T-cell (primary cell): ENCODE results near the gene OSBPL3. TPM values are rescaled to one million over a fixed set of nuclear protein-coding genes. Genes with fewer than 3 reads are reported as not detected.

Source experiments
- ATAC-seq, 4 experiments: fragments of 200-7000 bp in 3 of 4; fragments of 150-1000 bp in 1 of 4; cut with Tn5 transposase; replicated peaks in 1 of 4; 1 replicate in 3 of 4; 2 replicates in 1 of 4; pipeline ENCODE4 v1.10.0; 2021; ENCODE audit warnings: moderate library complexity in 3 of 4, mild to moderate bottlenecking in 2 of 4, moderate number of reproducible peaks in 1 of 4
- CTCF ChIA-PET, 2 donors: fragments of 300-600 bp; sonication (Branson Sonifier 250); formaldehyde crosslinking; loops; one replicate each; lab custom pipeline; 2022; ENCODE audit warnings: antibody characterized with exemption in 2 of 2; lab: Charles Lee
- POLR2A ChIA-PET, 2 donors: fragments of 300-600 bp; sonication (Branson Sonifier 250); formaldehyde crosslinking; loops; one replicate each; lab custom pipeline; 2022; ENCODE audit warnings: antibody characterized with exemption in 2 of 2; lab: Charles Lee
- DNase-seq, 35 experiments: peaks; one replicate each; pipeline versions ENCODE4 v3.0.0 to v3.0.0-alpha.2; 2013 to 2023
- H3K27ac ChIP-seq: one replicate; pipeline ENCODE4 v1.5.1; 2013; ENCODE audit warnings: low read length
- H3K27me3 ChIP-seq, 2 experiments: replicated peaks in 1 of 2; 1 replicate in 1 of 2; 2 replicates in 1 of 2; pipeline versions ENCODE4 v1.6.1 to v1.7.0; 2013; ENCODE audit warnings: low read length in 1 of 2, mixed read lengths in 1 of 2; ENCODE audit not compliant: control insufficient read depth in 2 of 2, insufficient read depth in 2 of 2; ENCODE audit errors: extremely low read depth in 1 of 2
- H3K36me3 ChIP-seq, 2 donors: 1 replicate in 1 of 2; 2 replicates in 1 of 2; pipeline versions ENCODE4 v1.6.1 to v1.7.0; 2013; ENCODE audit warnings: low read length in 1 of 2; ENCODE audit not compliant: control insufficient read depth in 2 of 2, insufficient read depth in 1 of 2; ENCODE audit errors: extremely low read depth in 1 of 2
- H3K4me1 ChIP-seq, 2 experiments: 1 replicate in 1 of 2; 2 replicates in 1 of 2; pipeline versions ENCODE4 v1.6.1 to v1.7.0; 2013; ENCODE audit warnings: low read length in 2 of 2, mixed read lengths in 1 of 2; ENCODE audit not compliant: insufficient read depth in 2 of 2, control insufficient read depth in 1 of 2; ENCODE audit errors: extremely low read depth in 1 of 2
- H3K4me3 ChIP-seq, 2 donors: 1 replicate in 1 of 2; 2 replicates in 1 of 2; pipeline versions ENCODE4 v1.5.1 to v1.7.0; 2013; ENCODE audit warnings: mild to moderate bottlenecking in 2 of 2, low read length in 1 of 2, moderate library complexity in 1 of 2; ENCODE audit not compliant: control insufficient read depth in 1 of 2; ENCODE audit errors: extremely low read depth in 1 of 2
- H3K9me3 ChIP-seq: 2 replicates; pipeline ENCODE4 v1.7.0; 2013
- H3K27ac Mint-ChIP-seq, 2 donors: one replicate each; pipeline ENCODE4 v1.8.0; 2020 to 2021; ENCODE audit warnings: mild to moderate bottlenecking in 2 of 2, mixed read lengths in 2 of 2
- H3K27me3 Mint-ChIP-seq, 2 donors: one replicate each; pipeline ENCODE4 v1.8.0; 2021 to 2022; ENCODE audit warnings: mixed read lengths in 2 of 2
- H3K36me3 Mint-ChIP-seq: one replicate; pipeline ENCODE4 v1.8.0; 2021; ENCODE audit warnings: mixed read lengths
- H3K4me1 Mint-ChIP-seq, 3 donors: one replicate each; pipeline ENCODE4 v1.8.0; 2020 to 2022; ENCODE audit warnings: mixed read lengths in 3 of 3, mild to moderate bottlenecking in 1 of 3
- H3K4me3 Mint-ChIP-seq, 3 donors: one replicate each; pipeline ENCODE4 v1.8.0; 2020 to 2022; ENCODE audit warnings: mild to moderate bottlenecking in 3 of 3, mixed read lengths in 3 of 3, moderate library complexity in 3 of 3
- H3K9me3 Mint-ChIP-seq, 3 donors: one replicate each; pipeline ENCODE4 v1.8.0; 2020 to 2022; ENCODE audit warnings: mixed read lengths in 3 of 3
- whole genome bisulfite sequencing: methylation state at CpG from one replicate; pipeline ENCODE4 v1.1.5; 2013; ENCODE audit warnings: missing lambda C conversion rate; ENCODE audit not compliant: insufficient coverage; 5-methylcytosine and 5-hydroxymethylcytosine counted together
- total RNA-seq, 35 experiments: library from RNA in 6 of 35; stranded (reverse) in 6 of 35; fragments of 120-200 nt in 1 of 35; gene quantifications; one replicate each; pipeline versions ENCODE4 v1.2.1 to v1.2.4 and lab custom pipeline; 2013 to 2026

The OSBPL3 gene
- total RNA-seq, 5 donors from 2014 or later (not counting 1 experiment from before 2014, with no cell fraction given) = 30.2 to 62.7 (median 54.7) TPM

- Histone ChIP-seq H3K4me1 (peaks cover 2 to 22% of the 10 kb centered on the region in 2 experiments), H3K9me3 (no peaks in the 10 kb centered on the region), H3K36me3 (peaks cover 0 to 36% of the 10 kb centered on the region in 2 donors), H3K27ac (no peak overlapping the region), H3K27me3 (no peaks in the 10 kb centered on the region), H3K4me3 (no peak overlapping the region)
- Mint-ChIP-seq H3K36me3 (peaks cover 33% of the 10 kb centered on the region), H3K27me3 (no peaks in the 10 kb centered on the region), H3K4me3 (no peak overlapping the region), H3K9me3 (no peaks in the 10 kb centered on the region), H3K4me1 (peaks cover 31 to 51% (median 33%) of the 10 kb centered on the region in 3 donors), H3K27ac (no peak overlapping the region)
- ATAC-seq (no peak), DNase-seq (no peak)
- WGBS = 93% methylated on average over 2 of the region's 9 CpGs
- ChIA-PET POLR2A (no interaction called here), CTCF (interaction anchor here in 1 of 2 donors (1.4 to 1.6 kb wide), 2 partner anchors 18 to 263 kb away, joined by 3 to 5 read pairs; no protein-coding TSS in a partner anchor)
These were observed 149.4 kb downstream of the OSBPL3 start for GRCh38 chr7:24830440-24831050.

GRCh38 chr7:24829787-24830186, 150.2 kb downstream of the OSBPL3 start:
- DNase-seq = no peak
- Histone ChIP-seq H3K27ac (no peak overlapping the region), H3K27me3 (no peaks in the 10 kb centered on the region), H3K9me3 (no peaks in the 10 kb centered on the region), H3K4me3 (no peak overlapping the region), H3K36me3 (peaks cover 0 to 36% of the 10 kb centered on the region in 2 donors), H3K4me1 (peaks cover 2 to 28% of the 10 kb centered on the region in 2 experiments)
- H3K27ac Mint-ChIP-seq = no peak overlapping the region
- no peaks in the 10 kb centered on the region for H3K27me3 Mint-ChIP-seq
- WGBS = no CpG with 5 or more reads among the region's 2 CpGs
- no peak for ATAC-seq
- POLR2A ChIA-PET = no interaction called here
- peaks cover 38 to 55% (median 39%) of the 10 kb centered on the region in 3 donors for H3K4me1 Mint-ChIP-seq
- H3K36me3 Mint-ChIP-seq = peaks cover 35% of the 10 kb centered on the region
- CTCF ChIA-PET = interaction anchor here in 1 of 2 donors (0.8 kb wide), 1 partner anchor 240 kb away, joined by 3 read pairs; no protein-coding TSS in a partner anchor
- H3K4me3 Mint-ChIP-seq = no peak overlapping the region
- no peaks in the 10 kb centered on the region for H3K9me3 Mint-ChIP-seq

- peaks cover 38% of the 10 kb centered on the region for H3K36me3 Mint-ChIP-seq
- no CpG with 5 or more reads among the region's 1 CpG for WGBS
- Histone ChIP-seq H3K27me3 (no peaks in the 10 kb centered on the region), H3K27ac (no peak overlapping the region), H3K4me1 (peaks cover 2 to 29% of the 10 kb centered on the region in 2 experiments), H3K9me3 (no peaks in the 10 kb centered on the region), H3K4me3 (no peak overlapping the region), H3K36me3 (peaks cover 0 to 30% of the 10 kb centered on the region in 2 donors)
- H3K4me1 Mint-ChIP-seq = peaks cover 42 to 60% (median 45%) of the 10 kb centered on the region in 3 donors
- peak overlapping the region; percentile 9 to 32 for H3K27ac Mint-ChIP-seq
- DNase-seq (no peak), ATAC-seq (no peak)
- ChIA-PET CTCF (interaction anchor here in 1 of 2 donors (0.8 to 1.2 kb wide), 2 partner anchors 8 to 241 kb away, joined by 3 to 6 read pairs; no protein-coding TSS in a partner anchor), POLR2A (no interaction called here)
- no peak overlapping the region for H3K4me3 Mint-ChIP-seq
- H3K27me3 Mint-ChIP-seq = no peaks in the 10 kb centered on the region
- no peaks in the 10 kb centered on the region for H3K9me3 Mint-ChIP-seq
These were observed 150.9 kb downstream of the OSBPL3 start for GRCh38 chr7:24828891-24829661.

- no CpG with 5 or more reads among the region's 1 CpG for WGBS
- CTCF ChIA-PET = interaction anchor here (0.8 to 2.9 kb wide), 5 partner anchors 11 to 265 kb away, joined by 3 to 13 read pairs (median 5); no protein-coding TSS in a partner anchor
- Histone ChIP-seq H3K27ac (peak overlapping the region; percentile 49), H3K36me3 (peaks cover 0 to 20% of the 10 kb centered on the region in 2 donors), H3K4me3 (no peak overlapping the region), H3K27me3 (no peaks in the 10 kb centered on the region), H3K9me3 (no peaks in the 10 kb centered on the region), H3K4me1 (peaks cover 2 to 29% of the 10 kb centered on the region in 2 experiments)
- H3K9me3 Mint-ChIP-seq = no peaks in the 10 kb centered on the region
- peaks cover 45 to 65% (median 47%) of the 10 kb centered on the region in 3 donors for H3K4me1 Mint-ChIP-seq
- H3K27ac Mint-ChIP-seq = peak overlapping the region; percentile 85 to 96
- H3K27me3 Mint-ChIP-seq = no peaks in the 10 kb centered on the region
- peak overlapping the region in 1 of 3 donors; percentile 58 for H3K4me3 Mint-ChIP-seq
- H3K36me3 Mint-ChIP-seq = peaks cover 35% of the 10 kb centered on the region
- ATAC-seq (no peak), DNase-seq (no peak)
- POLR2A ChIA-PET = no interaction called here
These were observed 152.4 kb downstream of the OSBPL3 start for GRCh38 chr7:24827589-24827988.

- ChIA-PET POLR2A (interaction anchor here in 1 of 2 donors (0.6 kb wide), 1 partner anchor 288 kb away, joined by 4 read pairs; no protein-coding TSS in a partner anchor), CTCF (interaction anchor here (0.8 to 2.9 kb wide), 7 partner anchors 11 to 272 kb away, joined by 3 to 13 read pairs (median 5); no protein-coding TSS in a partner anchor)
- Histone ChIP-seq H3K4me1 (peaks cover 2 to 30% of the 10 kb centered on the region in 2 experiments), H3K9me3 (no peaks in the 10 kb centered on the region), H3K4me3 (no peak overlapping the region), H3K27ac (peak overlapping the region; percentile 49), H3K36me3 (peaks cover 0 to 20% of the 10 kb centered on the region in 2 donors), H3K27me3 (no peaks in the 10 kb centered on the region)
- Mint-ChIP-seq H3K4me3 (peak overlapping the region in 2 of 3 donors; percentile 44 to 58), H3K9me3 (no peaks in the 10 kb centered on the region), H3K27me3 (no peaks in the 10 kb centered on the region), H3K36me3 (peaks cover 35% of the 10 kb centered on the region), H3K27ac (peak overlapping the region; percentile 85 to 96), H3K4me1 (peaks cover 46 to 69% (median 52%) of the 10 kb centered on the region in 3 donors)
- WGBS = 88% methylated on average over 1 of the region's 2 CpGs
- no peak for DNase-seq
- ATAC-seq = peak in 1 of 4 experiments; percentile 29
These were observed 153.0 kb downstream of the OSBPL3 start for GRCh38 chr7:24827027-24827426.

- H3K27me3 ChIP-seq = no peaks in the 10 kb centered on the region
- H3K4me3 ChIP-seq = no peak overlapping the region
- peaks cover 50 to 73% (median 56%) of the 10 kb centered on the region in 3 donors for H3K4me1 Mint-ChIP-seq
- no peaks in the 10 kb centered on the region for H3K9me3 Mint-ChIP-seq
- H3K36me3 ChIP-seq = peaks cover 0 to 18% of the 10 kb centered on the region in 2 donors
- peak overlapping the region; percentile 49 for H3K27ac ChIP-seq
- no peaks in the 10 kb centered on the region for H3K27me3 Mint-ChIP-seq
- CTCF ChIA-PET = interaction anchor here (1.0 to 2.9 kb wide), 6 partner anchors 10 to 272 kb away, joined by 3 to 13 read pairs (median 4); no protein-coding TSS in a partner anchor
- DNase-seq = peak in 1 of 35 experiments; percentile 45
- H3K4me3 Mint-ChIP-seq = peak overlapping the region; percentile 22 to 58 (median 44)
- peaks cover 35% of the 10 kb centered on the region for H3K36me3 Mint-ChIP-seq
- peaks cover 3 to 34% of the 10 kb centered on the region in 2 experiments for H3K4me1 ChIP-seq
- H3K9me3 ChIP-seq = no peaks in the 10 kb centered on the region
- ATAC-seq = peak; percentile 67 to 82 (median 79)
- peak overlapping the region; percentile 85 to 96 for H3K27ac Mint-ChIP-seq
- WGBS = 0% methylated on average over 1 of the region's 7 CpGs
- POLR2A ChIA-PET = interaction anchor here in 1 of 2 donors (0.6 kb wide), 1 partner anchor 289 kb away, joined by 4 read pairs; no protein-coding TSS in a partner anchor
These were observed 153.3 kb downstream of the OSBPL3 start for GRCh38 chr7:24826662-24827020.
